ENCODE results near the gene NUP62. TPM values are rescaled to one million over a fixed set of nuclear protein-coding genes. Genes with fewer than 3 reads are reported as not detected.

The NUP62 gene
- total and polyA plus RNA-seq, 4 donors: 14.2 to 19.8 (median 18.1) TPM

DNA sequence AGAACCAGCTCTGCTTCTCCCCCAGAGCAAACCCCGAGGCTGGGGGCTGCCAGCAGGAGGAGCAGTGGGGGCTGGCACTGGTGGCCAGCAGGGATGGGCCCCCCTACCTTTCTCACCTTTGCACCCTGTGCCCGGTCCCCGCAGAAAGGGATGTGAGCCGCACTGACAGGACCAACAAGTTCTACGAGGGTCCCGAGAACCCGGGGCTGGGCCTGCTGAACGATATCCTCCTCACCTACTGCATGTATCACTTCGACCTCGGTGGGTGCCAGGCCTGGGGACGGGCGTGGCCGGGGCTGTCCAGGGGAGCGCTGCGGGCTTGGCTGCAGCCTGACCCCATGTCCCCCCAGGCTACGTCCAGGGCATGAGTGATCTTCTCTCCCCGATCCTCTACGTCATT lies 45.2 kb downstream of the NUP62 start:
- DNase-seq (ENCODE audit: low spot score): no peak
- Histone ChIP-seq H3K4me3 (ENCODE audit: low read depth in 1 of 3, low read length in 3 of 3) (no peak overlapping the region), H3K27me3 (ENCODE audit: control insufficient read depth in 4 of 4, insufficient read depth in 4 of 4, low read length in 3 of 4) (no peaks in the 10 kb centered on the region), H3K4me1 (ENCODE audit: control insufficient read depth in 4 of 4, insufficient read depth in 4 of 4, low read length in 3 of 4) (peaks cover 0 to 10% (median 4%) of the 10 kb centered on the region in 4 donors), H3K9me3 (ENCODE audit: control insufficient read depth in 4 of 4, low read length in 3 of 4) (no peaks in the 10 kb centered on the region), H3K36me3 (ENCODE audit: control insufficient read depth in 4 of 4, insufficient read depth in 3 of 4, low read depth in 1 of 4, low read length in 3 of 4) (peaks cover 46 to 57% (median 48%) of the 10 kb centered on the region in 4 donors), H3K9ac (ENCODE audit: low read depth in 1 of 2, low read length in 2 of 2) (no peak overlapping the region), H3K27ac (ENCODE audit: low read depth in 1 of 2, low read length in 2 of 2) (no peak overlapping the region)
- TF ChIP-seq FOXA2 (IDR thresholded peaks at IDR 0.05): no peak
- no peak for TF ChIP-seq MAX (IDR thresholded peaks at IDR 0.05)
- no peak for TF ChIP-seq TAF1 (conservative IDR thresholded peaks at IDR 0.05)
- TF ChIP-seq FOXA1 (IDR thresholded peaks at IDR 0.05): no peak
- TF ChIP-seq JUND (IDR thresholded peaks at IDR 0.05): no peak
- no peak for TF ChIP-seq EGR1 (IDR thresholded peaks at IDR 0.05; ENCODE audit: low read depth in 2 of 2)
- no peak for TF ChIP-seq RXRA (IDR thresholded peaks at IDR 0.05)
- TF ChIP-seq, protein P1, sequence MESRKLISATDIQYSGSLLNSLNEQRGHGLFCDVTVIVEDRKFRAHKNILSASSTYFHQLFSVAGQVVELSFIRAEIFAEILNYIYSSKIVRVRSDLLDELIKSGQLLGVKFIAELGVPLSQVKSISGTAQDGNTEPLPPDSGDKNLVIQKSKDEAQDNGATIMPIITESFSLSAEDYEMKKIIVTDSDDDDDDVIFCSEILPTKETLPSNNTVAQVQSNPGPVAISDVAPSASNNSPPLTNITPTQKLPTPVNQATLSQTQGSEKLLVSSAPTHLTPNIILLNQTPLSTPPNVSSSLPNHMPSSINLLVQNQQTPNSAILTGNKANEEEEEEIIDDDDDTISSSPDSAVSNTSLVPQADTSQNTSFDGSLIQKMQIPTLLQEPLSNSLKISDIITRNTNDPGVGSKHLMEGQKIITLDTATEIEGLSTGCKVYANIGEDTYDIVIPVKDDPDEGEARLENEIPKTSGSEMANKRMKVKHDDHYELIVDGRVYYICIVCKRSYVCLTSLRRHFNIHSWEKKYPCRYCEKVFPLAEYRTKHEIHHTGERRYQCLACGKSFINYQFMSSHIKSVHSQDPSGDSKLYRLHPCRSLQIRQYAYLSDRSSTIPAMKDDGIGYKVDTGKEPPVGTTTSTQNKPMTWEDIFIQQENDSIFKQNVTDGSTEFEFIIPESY (IDR thresholded peaks at IDR 0.05): no peak
- no peak for TF ChIP-seq YY1 (IDR thresholded peaks at IDR 0.05)
- TF ChIP-seq CTCF (IDR thresholded peaks at IDR 0.05; ENCODE audit: low read depth, low read length, missing input control): no peak
- TF ChIP-seq NR2F2 (IDR thresholded peaks at IDR 0.05): no peak
- TF ChIP-seq, protein P2, sequence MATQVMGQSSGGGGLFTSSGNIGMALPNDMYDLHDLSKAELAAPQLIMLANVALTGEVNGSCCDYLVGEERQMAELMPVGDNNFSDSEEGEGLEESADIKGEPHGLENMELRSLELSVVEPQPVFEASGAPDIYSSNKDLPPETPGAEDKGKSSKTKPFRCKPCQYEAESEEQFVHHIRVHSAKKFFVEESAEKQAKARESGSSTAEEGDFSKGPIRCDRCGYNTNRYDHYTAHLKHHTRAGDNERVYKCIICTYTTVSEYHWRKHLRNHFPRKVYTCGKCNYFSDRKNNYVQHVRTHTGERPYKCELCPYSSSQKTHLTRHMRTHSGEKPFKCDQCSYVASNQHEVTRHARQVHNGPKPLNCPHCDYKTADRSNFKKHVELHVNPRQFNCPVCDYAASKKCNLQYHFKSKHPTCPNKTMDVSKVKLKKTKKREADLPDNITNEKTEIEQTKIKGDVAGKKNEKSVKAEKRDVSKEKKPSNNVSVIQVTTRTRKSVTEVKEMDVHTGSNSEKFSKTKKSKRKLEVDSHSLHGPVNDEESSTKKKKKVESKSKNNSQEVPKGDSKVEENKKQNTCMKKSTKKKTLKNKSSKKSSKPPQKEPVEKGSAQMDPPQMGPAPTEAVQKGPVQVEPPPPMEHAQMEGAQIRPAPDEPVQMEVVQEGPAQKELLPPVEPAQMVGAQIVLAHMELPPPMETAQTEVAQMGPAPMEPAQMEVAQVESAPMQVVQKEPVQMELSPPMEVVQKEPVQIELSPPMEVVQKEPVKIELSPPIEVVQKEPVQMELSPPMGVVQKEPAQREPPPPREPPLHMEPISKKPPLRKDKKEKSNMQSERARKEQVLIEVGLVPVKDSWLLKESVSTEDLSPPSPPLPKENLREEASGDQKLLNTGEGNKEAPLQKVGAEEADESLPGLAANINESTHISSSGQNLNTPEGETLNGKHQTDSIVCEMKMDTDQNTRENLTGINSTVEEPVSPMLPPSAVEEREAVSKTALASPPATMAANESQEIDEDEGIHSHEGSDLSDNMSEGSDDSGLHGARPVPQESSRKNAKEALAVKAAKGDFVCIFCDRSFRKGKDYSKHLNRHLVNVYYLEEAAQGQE (IDR thresholded peaks at IDR 0.05): no peak
- no peak for TF ChIP-seq HNF4G (IDR thresholded peaks at IDR 0.05)
- no peak for TF ChIP-seq ATF3 (IDR thresholded peaks at IDR 0.05)
- no peak for TF ChIP-seq RAD21 (IDR thresholded peaks at IDR 0.05)
- WGBS: 95% methylated on average over 18 of the region's 18 CpGs

DNA sequence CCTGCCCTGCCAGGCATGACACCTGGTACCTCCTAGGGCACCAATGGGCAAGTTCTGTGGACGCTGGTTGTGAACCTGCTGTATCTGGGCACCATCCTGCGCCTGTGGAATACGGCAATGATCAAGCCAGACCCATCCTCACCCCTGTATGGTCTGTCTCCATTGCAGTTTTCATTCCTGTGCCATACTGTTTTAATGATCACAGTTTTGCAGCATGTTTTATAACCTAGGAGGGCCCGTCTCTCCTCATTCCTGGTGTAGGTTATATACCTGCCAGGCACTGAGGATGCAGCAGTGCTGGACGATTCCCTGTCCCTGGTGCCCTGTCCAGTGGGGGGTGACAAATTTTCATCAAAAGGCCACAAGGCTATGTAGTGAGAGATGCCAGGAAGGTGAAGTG lies 46.2 kb downstream of the NUP62 start:
- H3K27me3 ChIP-seq (ENCODE audit: control insufficient read depth in 4 of 4, insufficient read depth in 4 of 4, low read length in 3 of 4): no peaks in the 10 kb centered on the region
- H3K4me3 ChIP-seq (ENCODE audit: low read depth in 1 of 3, low read length in 3 of 3): no peak overlapping the region
- H3K9ac ChIP-seq (ENCODE audit: low read depth in 1 of 2, low read length in 2 of 2): no peak overlapping the region
- H3K36me3 ChIP-seq (ENCODE audit: control insufficient read depth in 4 of 4, insufficient read depth in 3 of 4, low read depth in 1 of 4, low read length in 3 of 4): peaks cover 42 to 57% (median 49%) of the 10 kb centered on the region in 4 donors
- WGBS: 96% methylated on average over 5 of the region's 5 CpGs
- no peak overlapping the region for H3K27ac ChIP-seq (ENCODE audit: low read depth in 1 of 2, low read length in 2 of 2)
- peaks cover 0 to 20% (median 12%) of the 10 kb centered on the region in 4 donors for H3K4me1 ChIP-seq (ENCODE audit: control insufficient read depth in 4 of 4, insufficient read depth in 4 of 4, low read length in 3 of 4)
- no peaks in the 10 kb centered on the region for H3K9me3 ChIP-seq (ENCODE audit: control insufficient read depth in 4 of 4, low read length in 3 of 4)
- DNase-seq (ENCODE audit: low spot score): no peak
- no peak for TF ChIP-seq YY1 (IDR thresholded peaks at IDR 0.05)
- no peak for TF ChIP-seq FOXA2 (IDR thresholded peaks at IDR 0.05)
- no peak for TF ChIP-seq EGR1 (IDR thresholded peaks at IDR 0.05; ENCODE audit: low read depth in 2 of 2)
- TF ChIP-seq ATF3 (IDR thresholded peaks at IDR 0.05): no peak
- no peak for TF ChIP-seq JUND (IDR thresholded peaks at IDR 0.05)
- no peak for TF ChIP-seq HNF4G (IDR thresholded peaks at IDR 0.05)
- no peak for TF ChIP-seq SP1 (IDR thresholded peaks at IDR 0.05)
- no peak for TF ChIP-seq HNF4A (conservative IDR thresholded peaks at IDR 0.05)
- TF ChIP-seq TAF1 (conservative IDR thresholded peaks at IDR 0.05): no peak
- TF ChIP-seq NR2F2 (IDR thresholded peaks at IDR 0.05): no peak
- no peak for TF ChIP-seq RAD21 (IDR thresholded peaks at IDR 0.05)
- TF ChIP-seq MAX (IDR thresholded peaks at IDR 0.05): no peak
- no peak for TF ChIP-seq CTCF (IDR thresholded peaks at IDR 0.05; ENCODE audit: low read depth, low read length, missing input control)
- no peak for TF ChIP-seq GABPA (IDR thresholded peaks at IDR 0.05 in 1 of 2, conservative IDR thresholded peaks at IDR 0.05 in 1 of 2)
- TF ChIP-seq, protein P1 (IDR thresholded peaks at IDR 0.05): no peak
